Fibroblast of pulmonary artery (primary cell): ENCODE data around the gene HSD11B1.

Experiments
- DNase-seq: peaks from one replicate; pipeline ENCODE4 v3.0.0-alpha.2; 2010; ENCODE audit warnings: low read depth
- H3K4me3 ChIP-seq: replicated peaks from 2 replicates; pipeline ENCODE4 v1.5.1; 2011; ENCODE audit warnings: low read depth, mild to moderate bottlenecking, control low read depth, low read length, moderate library complexity
- TF ChIP-seq, protein P1 (sequence below): IDR thresholded peaks from 2 replicates; pipeline ENCODE4 v1.5.1; 2011; ENCODE audit warnings: mild to moderate bottlenecking, control low read depth, low read length, inconsistent platforms; ENCODE audit errors: missing control alignments

The HSD11B1 gene

GRCh38 chr1:209777587-209777986, 72.9 kb downstream of the HSD11B1 start:
- no peak overlapping the region for H3K4me3 ChIP-seq
- TF ChIP-seq, protein P1, sequence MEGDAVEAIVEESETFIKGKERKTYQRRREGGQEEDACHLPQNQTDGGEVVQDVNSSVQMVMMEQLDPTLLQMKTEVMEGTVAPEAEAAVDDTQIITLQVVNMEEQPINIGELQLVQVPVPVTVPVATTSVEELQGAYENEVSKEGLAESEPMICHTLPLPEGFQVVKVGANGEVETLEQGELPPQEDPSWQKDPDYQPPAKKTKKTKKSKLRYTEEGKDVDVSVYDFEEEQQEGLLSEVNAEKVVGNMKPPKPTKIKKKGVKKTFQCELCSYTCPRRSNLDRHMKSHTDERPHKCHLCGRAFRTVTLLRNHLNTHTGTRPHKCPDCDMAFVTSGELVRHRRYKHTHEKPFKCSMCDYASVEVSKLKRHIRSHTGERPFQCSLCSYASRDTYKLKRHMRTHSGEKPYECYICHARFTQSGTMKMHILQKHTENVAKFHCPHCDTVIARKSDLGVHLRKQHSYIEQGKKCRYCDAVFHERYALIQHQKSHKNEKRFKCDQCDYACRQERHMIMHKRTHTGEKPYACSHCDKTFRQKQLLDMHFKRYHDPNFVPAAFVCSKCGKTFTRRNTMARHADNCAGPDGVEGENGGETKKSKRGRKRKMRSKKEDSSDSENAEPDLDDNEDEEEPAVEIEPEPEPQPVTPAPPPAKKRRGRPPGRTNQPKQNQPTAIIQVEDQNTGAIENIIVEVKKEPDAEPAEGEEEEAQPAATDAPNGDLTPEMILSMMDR = no peak
- no peak for DNase-seq

DNA sequence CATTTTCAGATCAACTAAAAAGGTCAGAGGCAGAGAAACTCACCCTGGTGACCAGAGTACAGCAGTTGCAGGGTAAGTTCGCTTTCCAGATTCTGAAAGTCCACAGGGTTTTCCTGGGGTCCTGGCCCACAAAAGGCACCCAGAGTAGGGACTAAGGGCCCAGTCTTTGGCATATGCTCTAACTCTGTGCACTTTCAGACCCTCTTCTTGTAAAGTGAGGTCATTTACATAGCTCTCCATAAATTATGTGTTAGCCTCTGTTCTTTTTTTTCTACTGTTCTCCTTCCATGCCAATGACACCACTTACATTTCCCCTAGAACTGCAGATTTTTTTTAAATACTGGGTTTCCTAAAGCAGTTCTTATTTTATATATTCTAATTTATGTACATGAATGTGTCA, 73.5 kb downstream of the HSD11B1 start:
- no peak for DNase-seq
- TF ChIP-seq, protein P1 = no peak
- H3K4me3 ChIP-seq = no peak overlapping the region

DNA sequence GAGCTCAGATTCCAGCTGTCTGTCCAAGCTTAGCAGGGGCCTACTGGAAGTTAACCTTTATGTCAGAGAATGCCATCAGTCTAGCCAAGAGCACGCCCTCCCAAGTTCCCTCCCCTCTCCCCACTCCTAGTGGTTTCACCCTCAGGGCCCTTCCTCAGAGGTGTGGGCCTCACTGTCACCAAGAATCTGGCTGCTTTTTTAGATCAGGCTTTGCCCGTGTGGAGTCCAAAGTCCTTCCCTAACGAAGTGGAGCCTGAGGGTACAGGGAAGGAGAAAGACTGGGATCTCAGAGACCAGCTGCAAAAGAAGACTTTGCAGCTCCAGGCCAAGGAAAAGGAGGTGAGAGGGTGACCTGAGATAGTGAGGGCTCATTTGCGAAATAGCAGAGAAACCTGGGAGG, 75.6 kb downstream of the HSD11B1 start:
- DNase-seq = no peak
- H3K4me3 ChIP-seq = no peak overlapping the region
- TF ChIP-seq, protein P1 = no peak

GRCh38 chr1:209783386-209783785, 78.7 kb downstream of the HSD11B1 start:
- TF ChIP-seq, protein P1 = no peak
- H3K4me3 ChIP-seq = peak overlapping the region; percentile 92
- no peak for DNase-seq
